HUES48 (cell line): ENCODE data around the gene ZFYVE26.
A peak's percentile ranks its signal among the peaks of the same experiment; 100 is the strongest.

Experiments used
- H3K27ac ChIP-seq: one replicate; pipeline ENCODE4 v1.7.0; 2013; ENCODE audit warnings: low read depth, low read length, inconsistent platforms
- H3K27me3 ChIP-seq: 2 replicates; pipeline ENCODE4 v1.6.1; 2013; ENCODE audit warnings: mild to moderate bottlenecking, low read length; ENCODE audit not compliant: control insufficient read depth, insufficient read depth
- H3K36me3 ChIP-seq: 2 replicates; pipeline ENCODE4 v1.6.1; 2013; ENCODE audit warnings: low read length; ENCODE audit not compliant: control insufficient read depth, insufficient read depth
- H3K4me1 ChIP-seq: 2 replicates; pipeline ENCODE4 v1.6.1; 2013; ENCODE audit warnings: mild to moderate bottlenecking, low read length; ENCODE audit not compliant: control insufficient read depth, insufficient read depth
- H3K4me3 ChIP-seq: 2 replicates; pipeline ENCODE4 v1.5.1; 2013; ENCODE audit warnings: mild to moderate bottlenecking, low read depth, low read length
- H3K9ac ChIP-seq: 2 replicates; pipeline ENCODE4 v1.6.1; 2013; ENCODE audit warnings: mild to moderate bottlenecking, low read depth, low read length, moderate library complexity
- H3K9me3 ChIP-seq: 2 replicates; pipeline ENCODE4 v1.6.1; 2013; ENCODE audit warnings: low read length; ENCODE audit not compliant: control insufficient read depth, insufficient read depth

Gene ZFYVE26

DNA sequence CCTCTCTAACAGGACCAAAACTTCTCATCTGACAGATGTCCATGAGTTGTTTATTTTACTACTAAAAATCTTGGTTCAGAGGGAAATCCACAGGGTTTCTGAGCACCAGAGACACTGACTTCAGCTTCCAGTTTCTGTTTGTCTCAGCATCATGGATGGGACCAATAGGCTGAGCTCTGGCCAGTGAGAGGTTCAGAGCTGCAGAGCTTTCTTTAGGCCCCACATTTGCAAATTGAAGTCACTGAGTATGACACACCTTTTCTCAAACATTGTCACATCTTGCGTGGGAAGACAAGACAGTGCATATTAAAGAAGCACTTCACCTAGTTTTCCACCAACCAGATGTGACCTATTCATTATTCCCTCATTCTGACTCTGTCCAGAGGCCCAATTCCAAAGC lies 69.5 kb downstream of the ZFYVE26 start:
- H3K4me1 ChIP-seq: no peaks in the 10 kb centered on the region
- H3K9me3 ChIP-seq: no peaks in the 10 kb centered on the region
- H3K9ac ChIP-seq: no peak overlapping the region
- H3K27me3 ChIP-seq: no peaks in the 10 kb centered on the region
- peaks cover 46% of the 10 kb centered on the region for H3K36me3 ChIP-seq
- no peak overlapping the region for H3K4me3 ChIP-seq
- no peak overlapping the region for H3K27ac ChIP-seq

DNA sequence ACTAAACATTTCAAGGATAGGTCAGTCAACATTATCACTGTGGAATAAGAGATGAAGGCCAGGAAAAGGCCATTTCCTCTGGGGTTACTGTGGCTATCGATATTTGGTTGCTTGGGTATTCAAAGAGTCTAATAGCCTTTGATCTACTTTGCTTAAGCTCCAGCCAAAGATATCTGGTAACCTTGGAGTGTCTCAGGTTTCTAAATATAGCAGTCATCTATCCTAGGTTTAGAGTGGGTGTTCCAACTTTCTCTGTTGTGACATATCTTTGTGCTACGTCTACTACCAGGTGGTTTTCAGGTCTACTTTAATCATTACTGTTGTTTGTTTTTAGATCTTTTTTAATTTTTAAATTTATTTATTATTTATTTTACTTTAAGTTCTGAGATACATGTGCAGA lies 72.3 kb downstream of the ZFYVE26 start:
- no peaks in the 10 kb centered on the region for H3K9me3 ChIP-seq
- no peak overlapping the region for H3K27ac ChIP-seq
- H3K36me3 ChIP-seq: peaks cover 19% of the 10 kb centered on the region
- no peak overlapping the region for H3K4me3 ChIP-seq
- no peaks in the 10 kb centered on the region for H3K4me1 ChIP-seq
- no peak overlapping the region for H3K9ac ChIP-seq
- no peaks in the 10 kb centered on the region for H3K27me3 ChIP-seq

DNA sequence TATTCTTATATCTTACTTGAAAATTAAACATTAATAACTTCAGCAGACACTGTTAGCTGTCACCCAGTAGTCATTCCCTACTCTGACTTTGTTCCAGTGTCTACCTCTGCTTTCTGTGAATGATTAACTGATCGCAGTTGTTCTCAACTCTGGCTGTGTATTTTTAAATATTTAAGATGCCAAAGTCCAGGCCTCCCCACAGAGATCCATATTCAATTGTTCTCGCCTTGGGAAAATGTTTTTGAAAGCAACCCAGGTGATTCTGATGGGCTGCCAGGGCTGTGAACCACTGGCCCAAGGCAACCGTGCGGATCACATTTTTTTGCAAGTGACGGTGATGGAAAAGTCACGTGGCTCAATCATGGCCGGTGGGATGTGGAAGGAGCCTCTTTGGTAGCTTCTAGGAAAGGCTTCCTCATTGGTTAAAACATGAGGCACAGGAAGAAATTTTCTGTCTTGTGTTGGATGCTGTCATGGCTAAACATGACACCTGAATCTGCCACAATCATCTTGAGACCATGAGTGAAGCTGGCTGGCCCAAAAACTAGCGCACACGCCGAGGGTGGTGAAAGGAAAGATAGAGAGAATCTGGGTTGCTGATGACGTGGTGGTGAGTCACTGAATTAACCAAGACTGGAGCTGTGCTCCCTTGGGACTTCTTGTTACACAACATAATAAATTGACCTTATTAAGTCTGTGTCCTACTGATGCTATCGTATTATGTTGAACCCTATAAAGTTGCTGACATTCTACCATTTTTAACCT lies 77.5 kb downstream of the ZFYVE26 start:
- Histone ChIP-seq H3K27ac (no peak overlapping the region), H3K27me3 (no peaks in the 10 kb centered on the region), H3K36me3 (no peaks in the 10 kb centered on the region), H3K4me3 (no peak overlapping the region), H3K9ac (no peak overlapping the region), H3K9me3 (no peaks in the 10 kb centered on the region), H3K4me1 (no peaks in the 10 kb centered on the region)

DNA sequence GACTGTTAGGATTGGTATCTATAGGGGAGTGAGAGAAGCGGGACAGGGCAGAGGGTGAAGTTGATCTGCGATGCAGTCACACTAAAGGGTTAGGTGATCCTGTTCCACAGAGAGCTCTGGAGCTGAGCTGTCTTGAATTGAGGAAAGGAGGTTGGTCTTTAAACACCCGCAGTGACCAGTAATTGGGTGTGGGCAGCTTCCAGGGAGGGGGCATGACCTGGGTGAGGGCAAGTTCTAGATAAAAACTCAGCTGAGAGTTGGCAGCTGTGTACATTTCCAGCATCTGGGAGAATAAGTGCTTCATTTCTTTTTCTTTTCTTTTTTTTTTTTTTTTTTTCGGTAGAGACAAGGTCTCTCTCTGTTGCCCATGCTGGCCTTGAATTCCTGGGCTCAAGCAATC lies 79.6 kb downstream of the ZFYVE26 start:
- Histone ChIP-seq H3K4me3 (no peak overlapping the region), H3K27ac (no peak overlapping the region), H3K4me1 (no peaks in the 10 kb centered on the region), H3K36me3 (no peaks in the 10 kb centered on the region), H3K9me3 (no peaks in the 10 kb centered on the region), H3K9ac (no peak overlapping the region), H3K27me3 (no peaks in the 10 kb centered on the region)

DNA sequence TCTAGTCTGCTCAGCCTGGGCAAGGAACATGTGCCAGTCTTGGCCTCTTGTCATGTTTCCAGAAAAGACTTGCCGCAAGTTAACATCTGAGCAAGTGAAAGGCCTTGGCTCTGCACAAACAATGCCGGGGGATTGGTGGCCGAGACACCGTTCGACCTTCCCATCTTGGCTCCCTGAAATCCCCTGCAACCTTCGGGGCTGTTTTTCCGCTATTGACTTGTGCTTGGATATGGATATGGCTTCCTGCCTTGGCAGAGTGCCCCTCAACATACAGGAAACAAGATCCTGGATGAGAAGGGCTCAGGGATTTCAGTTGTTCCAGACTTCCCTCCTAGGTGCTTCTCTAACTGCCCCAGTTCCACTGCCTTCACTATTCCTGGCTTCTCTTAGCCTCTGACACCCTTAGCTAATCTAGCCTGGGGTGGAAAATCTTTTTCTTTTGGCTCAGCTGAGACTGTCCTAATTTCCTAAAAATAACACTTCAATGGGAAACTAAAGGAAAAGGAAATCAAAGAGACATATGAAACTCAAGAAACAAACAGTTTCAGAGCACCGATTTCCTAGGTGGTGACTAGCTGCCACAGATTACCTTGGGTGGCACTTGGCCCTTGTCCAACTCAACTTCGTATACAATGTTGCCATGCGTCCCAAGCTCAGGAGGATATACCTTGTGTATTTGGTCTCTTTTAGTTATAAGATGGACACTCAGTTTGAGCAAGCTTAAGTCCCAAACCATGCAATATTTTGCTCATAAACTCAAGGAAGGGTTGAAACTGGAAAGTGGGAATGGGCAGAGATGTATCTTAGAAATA lies 80.8 kb downstream of the ZFYVE26 start:
- no peaks in the 10 kb centered on the region for H3K4me1 ChIP-seq
- no peak overlapping the region for H3K4me3 ChIP-seq
- no peaks in the 10 kb centered on the region for H3K27me3 ChIP-seq
- no peak overlapping the region for H3K27ac ChIP-seq
- no peaks in the 10 kb centered on the region for H3K36me3 ChIP-seq
- H3K9ac ChIP-seq: no peak overlapping the region
- H3K9me3 ChIP-seq: no peaks in the 10 kb centered on the region

DNA sequence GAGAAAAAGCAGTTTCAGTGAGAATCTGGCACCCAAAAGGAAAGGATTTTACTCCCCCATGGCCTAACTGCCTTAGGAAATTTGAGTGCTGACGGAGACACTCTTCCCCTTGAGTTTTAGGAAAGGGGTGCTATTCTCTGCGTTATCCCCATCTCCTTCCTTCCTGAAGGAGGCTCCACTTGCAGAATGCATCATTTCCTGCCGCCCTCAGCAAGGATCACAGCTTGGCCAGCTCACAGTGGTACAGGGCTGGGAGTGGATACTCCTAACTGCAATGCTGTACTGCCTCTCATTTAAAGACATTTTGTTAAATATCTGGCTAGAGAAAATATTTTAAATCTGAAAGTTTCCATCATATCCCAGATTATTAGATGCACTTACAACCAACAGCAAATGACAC lies 81.7 kb downstream of the ZFYVE26 start:
- no peaks in the 10 kb centered on the region for H3K36me3 ChIP-seq
- H3K9me3 ChIP-seq: no peaks in the 10 kb centered on the region
- H3K4me3 ChIP-seq: no peak overlapping the region
- H3K4me1 ChIP-seq: peaks cover 6% of the 10 kb centered on the region
- no peak overlapping the region for H3K9ac ChIP-seq
- H3K27me3 ChIP-seq: no peaks in the 10 kb centered on the region
- no peak overlapping the region for H3K27ac ChIP-seq

DNA sequence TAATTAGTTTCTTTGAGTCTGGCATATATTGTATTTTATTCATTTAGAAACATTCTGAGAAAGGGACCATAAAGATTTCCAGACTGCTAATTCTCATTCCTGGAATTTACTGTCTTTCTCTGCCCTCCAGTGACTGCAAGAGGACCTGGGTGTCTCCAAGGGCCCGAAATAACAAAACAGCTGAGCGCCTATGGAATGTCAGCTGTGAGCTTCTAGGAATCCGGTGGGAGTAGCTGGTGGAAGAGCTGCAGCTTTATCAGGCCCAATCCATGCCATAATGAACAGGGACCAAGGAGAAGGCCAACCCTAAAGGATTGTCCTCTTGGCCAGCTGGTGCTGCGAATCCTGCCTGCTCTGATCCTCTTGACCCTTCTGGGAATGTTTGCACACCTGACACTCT lies 82.8 kb downstream of the ZFYVE26 start:
- no peaks in the 10 kb centered on the region for H3K27me3 ChIP-seq
- H3K9ac ChIP-seq: no peak overlapping the region
- no peaks in the 10 kb centered on the region for H3K9me3 ChIP-seq
- no peak overlapping the region for H3K27ac ChIP-seq
- no peaks in the 10 kb centered on the region for H3K36me3 ChIP-seq
- peaks cover 17% of the 10 kb centered on the region for H3K4me1 ChIP-seq
- H3K4me3 ChIP-seq: no peak overlapping the region

DNA sequence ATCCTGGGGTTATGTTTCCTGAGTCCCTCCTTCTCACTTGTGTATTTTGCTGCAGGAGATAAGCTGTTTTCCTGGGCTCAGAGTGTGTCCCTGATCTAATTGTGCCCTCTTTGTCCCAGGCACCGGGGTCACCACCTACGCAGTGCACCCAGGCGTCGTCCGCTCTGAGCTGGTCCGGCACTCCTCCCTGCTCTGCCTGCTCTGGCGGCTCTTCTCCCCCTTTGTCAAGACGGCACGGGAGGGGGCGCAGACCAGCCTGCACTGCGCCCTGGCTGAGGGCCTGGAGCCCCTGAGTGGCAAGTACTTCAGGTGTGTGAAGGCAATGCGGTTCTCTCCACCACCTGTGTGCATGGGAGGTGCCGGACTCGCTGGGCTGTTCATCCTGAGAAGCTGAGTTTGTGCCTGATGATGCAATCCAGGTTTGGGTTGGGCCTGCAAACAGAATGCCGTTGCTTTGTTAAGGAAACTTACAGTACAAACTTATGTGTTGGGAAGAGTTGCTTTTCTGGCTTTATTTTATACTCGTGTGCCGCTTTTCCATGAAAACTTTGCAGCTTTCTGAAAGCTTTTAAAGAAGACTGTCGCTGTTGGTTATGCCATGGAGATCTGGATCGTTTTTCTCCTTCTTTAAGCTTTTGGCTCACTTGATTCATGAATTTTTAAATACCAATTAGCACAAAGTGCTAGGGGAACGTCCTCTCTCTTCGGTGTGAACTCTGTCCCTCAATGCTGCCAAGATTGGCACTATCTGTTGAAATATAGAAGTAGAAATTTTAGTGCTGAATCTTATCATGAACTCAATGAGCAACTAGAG lies 87.1 kb downstream of the ZFYVE26 start:
- Histone ChIP-seq H3K27ac (no peak overlapping the region), H3K36me3 (no peaks in the 10 kb centered on the region), H3K9me3 (no peaks in the 10 kb centered on the region), H3K9ac (peak overlapping the region; percentile 45), H3K4me3 (peak overlapping the region; percentile 9; the same call in 1 of the 2 replicates), H3K4me1 (peaks cover 23% of the 10 kb centered on the region), H3K27me3 (no peaks in the 10 kb centered on the region)

DNA sequence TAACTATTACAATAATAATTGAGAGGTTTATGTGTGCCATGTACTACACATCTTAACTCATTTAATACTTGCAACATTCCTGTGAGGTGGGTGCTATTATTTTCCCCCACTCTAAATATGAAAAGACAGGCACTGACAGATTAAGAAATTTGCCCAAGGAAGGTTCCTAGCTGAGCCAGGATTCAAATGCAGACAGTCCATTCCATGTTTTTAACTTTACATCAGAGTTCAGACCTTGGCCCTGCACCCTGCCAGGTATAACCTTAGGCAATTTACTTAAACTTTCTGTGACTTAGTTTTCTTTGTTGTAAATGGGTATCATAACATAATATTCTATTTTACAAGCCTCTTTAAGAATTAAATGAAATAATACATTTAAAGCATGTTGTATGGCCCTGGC lies 88.1 kb downstream of the ZFYVE26 start:
- H3K27me3 ChIP-seq: no peaks in the 10 kb centered on the region
- H3K9ac ChIP-seq: no peak overlapping the region
- no peaks in the 10 kb centered on the region for H3K36me3 ChIP-seq
- no peaks in the 10 kb centered on the region for H3K9me3 ChIP-seq
- H3K4me1 ChIP-seq: peaks cover 23% of the 10 kb centered on the region
- no peak overlapping the region for H3K4me3 ChIP-seq
- no peak overlapping the region for H3K27ac ChIP-seq

DNA sequence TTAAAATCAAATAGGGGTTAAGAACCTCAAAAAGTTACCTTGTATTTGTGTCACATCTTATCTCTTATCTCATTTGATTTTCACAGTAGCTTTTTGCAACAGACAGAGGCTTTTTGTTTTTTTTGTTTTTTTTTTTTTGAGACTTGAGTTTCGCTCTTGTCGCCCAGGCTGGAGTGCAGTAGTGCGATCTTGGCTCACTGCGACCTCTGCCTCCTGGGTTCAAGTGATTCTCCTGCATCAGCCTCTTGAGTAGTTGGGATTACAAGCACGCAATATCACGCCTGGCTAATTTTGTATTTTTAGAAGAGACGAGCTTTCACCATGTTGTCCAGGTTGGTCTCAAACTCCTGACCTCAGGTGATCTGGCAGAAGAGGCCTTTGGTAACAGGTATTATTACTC lies 89.0 kb downstream of the ZFYVE26 start:
- peaks cover 27% of the 10 kb centered on the region for H3K4me1 ChIP-seq

DNA sequence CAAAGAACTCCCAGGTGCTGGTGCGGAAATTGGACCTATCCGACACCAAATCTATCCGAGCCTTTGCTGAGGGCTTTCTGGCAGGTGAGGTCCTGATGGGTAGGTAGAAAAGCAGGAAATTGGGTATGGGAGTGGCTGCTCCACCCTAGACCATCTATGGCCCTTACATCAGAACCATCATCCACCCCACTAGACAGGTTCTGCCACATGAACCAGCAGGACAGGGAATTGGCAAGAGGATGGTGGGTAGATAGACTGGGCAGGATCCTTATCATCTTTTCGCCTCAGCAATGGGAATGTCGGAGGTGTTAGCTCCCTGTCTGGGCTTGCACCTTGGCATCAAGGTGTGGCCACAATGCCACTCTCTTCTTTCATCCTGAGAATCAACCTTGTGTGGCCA lies 91.2 kb downstream of the ZFYVE26 start:
- H3K4me3 ChIP-seq: no peak overlapping the region
- no peak overlapping the region for H3K9ac ChIP-seq
- H3K9me3 ChIP-seq: no peaks in the 10 kb centered on the region
- H3K27me3 ChIP-seq: no peaks in the 10 kb centered on the region
- no peaks in the 10 kb centered on the region for H3K36me3 ChIP-seq
- no peak overlapping the region for H3K27ac ChIP-seq
- H3K4me1 ChIP-seq: peaks cover 26% of the 10 kb centered on the region

More for the DNA sequence above, 89.0 kb downstream of the ZFYVE26 start:
- Histone ChIP-seq H3K27me3 (no peaks in the 10 kb centered on the region), H3K9ac (no peak overlapping the region), H3K36me3 (no peaks in the 10 kb centered on the region), H3K27ac (no peak overlapping the region), H3K9me3 (no peaks in the 10 kb centered on the region), H3K4me3 (no peak overlapping the region)
